ENCODE results near the gene MSI2.

GRCh38 chr17:57542510-57542909, 286.2 kb downstream of the MSI2 start:
- no peak for TF ChIP-seq POLR2A (IDR thresholded peaks at IDR 0.05)
- no peak for TF ChIP-seq CTCF (IDR thresholded peaks at IDR 0.05)

Measured in thyroid gland (tissue), 4 donors.